Epithelial cell of proximal tubule (primary cell): Measurements from ENCODE around the gene TNK1. TPM values are rescaled to one million over a fixed set of nuclear protein-coding genes. Genes with fewer than 3 reads are reported as not detected.
A peak's percentile ranks its signal among the peaks of the same experiment; 100 is the strongest.

Experiments used
- DNase-seq: peaks from one replicate; pipeline ENCODE4 v3.0.0-alpha.2; 2011; ENCODE audit warnings: low read depth
- H3K4me3 ChIP-seq: 2 replicates; pipeline ENCODE4 v1.5.1; 2011; ENCODE audit warnings: low read depth, mild to moderate bottlenecking, low read length
- CTCF ChIP-seq: conservative IDR thresholded peaks from 2 replicates; pipeline ENCODE4 v1.5.1; 2012; ENCODE audit warnings: low read depth, mild to moderate bottlenecking, low read length
- total RNA-seq: library from RNA; depleted of rRNA; stranded (reverse); fragments of >200 nt; gene quantifications from 2 replicates; pipeline ENCODE4 v1.2.3, GENCODE V29; 2015

Gene TNK1
- total RNA-seq, 1 donor from 2014 or later: 5.4 TPM

GRCh38 chr17:7414837-7415236, 33.9 kb downstream of the TNK1 start:
- no peak overlapping the region for H3K4me3 ChIP-seq
- TF ChIP-seq CTCF: no peak
- no peak for DNase-seq

- no peak for DNase-seq
- TF ChIP-seq CTCF: no peak
- H3K4me3 ChIP-seq: no peak overlapping the region
Measured at GRCh38 chr17:7415784-7416183, 34.9 kb downstream of the TNK1 start.

- no peak overlapping the region for H3K4me3 ChIP-seq
- DNase-seq: no peak
- peak; percentile 18 for TF ChIP-seq CTCF
Measured at GRCh38 chr17:7416323-7416722, 35.4 kb downstream of the TNK1 start.

- no peak for DNase-seq
- TF ChIP-seq CTCF: no peak
- H3K4me3 ChIP-seq: no peak overlapping the region
Measured at GRCh38 chr17:7417056-7417655, 36.3 kb downstream of the TNK1 start.

- no peak for DNase-seq
- no peak for TF ChIP-seq CTCF
- H3K4me3 ChIP-seq: no peak overlapping the region
Measured at GRCh38 chr17:7418472-7419152, 37.7 kb downstream of the TNK1 start.

- TF ChIP-seq CTCF: no peak
- no peak for DNase-seq
- H3K4me3 ChIP-seq: no peak within 1 kb of the TSS
Measured at GRCh38 chr17:7419819-7420610, 39.1 kb downstream of the TNK1 start, which contains the start of gene SPEM1. TSS of gene SPEM1 (plus strand) at chr17:7420324. CDS start at chr17:7420385, 61 bp downstream.
